GM19238 (cell line): ENCODE measurements around the gene EN2.

ENCODE experiments used
- DNase-seq: peaks from one replicate; pipeline ENCODE4 v3.0.0; 2011; ENCODE audit warnings: low spot score; ENCODE audit not compliant: insufficient read length

The EN2 gene

GRCh38 chr7:155450970-155451801, 6.7 kb upstream of the EN2 start:
- no peak for DNase-seq

GRCh38 chr7:155451840-155452239, 6.1 kb upstream of the EN2 start:
- DNase-seq = no peak

GRCh38 chr7:155452505-155453295, 5.2 kb upstream of the EN2 start:
- DNase-seq = no peak

GRCh38 chr7:155453296-155454182, 4.4 kb upstream of the EN2 start:
- DNase-seq = no peak

GRCh38 chr7:155454183-155455112, 3.5 kb upstream of the EN2 start:
- no peak for DNase-seq

- no peak for DNase-seq
Observed at GRCh38 chr7:155455132-155455693, 2.7 kb upstream of the EN2 start.

- no peak for DNase-seq
Observed at GRCh38 chr7:155455776-155456737, 1.9 kb upstream of the EN2 start.

- DNase-seq = peak; percentile 61
Observed at GRCh38 chr7:155456738-155457543, 988 bp upstream of the EN2 start.

- no peak for DNase-seq
Observed at GRCh38 chr7:155457544-155458110, 302 bp upstream of the EN2 start.

GRCh38 chr7:155458878-155459699, 1.2 kb downstream of the EN2 start:
- no peak for DNase-seq

- no peak for DNase-seq
Observed at GRCh38 chr7:155459700-155460461, 2.0 kb downstream of the EN2 start.

GRCh38 chr7:155460926-155461613, 3.1 kb downstream of the EN2 start:
- no peak for DNase-seq

- DNase-seq = no peak
Observed at GRCh38 chr7:155461631-155462030, 3.7 kb downstream of the EN2 start.

- DNase-seq = no peak
Observed at GRCh38 chr7:155462163-155462735, 4.3 kb downstream of the EN2 start.

- no peak for DNase-seq
Observed at GRCh38 chr7:155463114-155463811, 5.3 kb downstream of the EN2 start.
